Fibroblast of the aortic adventitia (primary cell): Measurements from ENCODE around the gene HNRNPK. TPM values are rescaled to one million over a fixed set of nuclear protein-coding genes. Genes with fewer than 3 reads are reported as not detected.
"Not testable (repeated sequence)": the region's sequence is repeated elsewhere in the genome, so short reads cannot be mapped to it uniquely, and the experiment has no call there.

ENCODE experiments used
- DNase-seq: peaks from one replicate; pipeline ENCODE4 v3.0.0-alpha.2; 2010; ENCODE audit warnings: low read depth
- H3K4me3 ChIP-seq: 2 replicates; pipeline ENCODE4 v1.5.1; 2011; ENCODE audit warnings: low read depth, mild to moderate bottlenecking, control low read depth, low read length, moderate library complexity
- CTCF ChIP-seq: IDR thresholded peaks from 2 replicates; pipeline ENCODE4 v1.5.1; 2011; ENCODE audit warnings: mild to moderate bottlenecking, low read length, control low read depth, inconsistent platforms; ENCODE audit not compliant: insufficient read depth
- total RNA-seq: library from RNA; depleted of rRNA; stranded (reverse); fragments of >200 nt; gene quantifications from 2 replicates; pipeline ENCODE4 v1.2.3, GENCODE V29; 2012; ENCODE audit warnings: low replicate concordance

HNRNPK gene
- total RNA-seq, 1 donor, result 445 TPM

- no peak for DNase-seq
- peak overlapping the region; percentile 70 for H3K4me3 ChIP-seq
- no peak for TF ChIP-seq CTCF
Observed at GRCh38 chr9:83957248-83957513, 22.8 kb downstream of the HNRNPK start.

- peak overlapping the region; percentile 70 for H3K4me3 ChIP-seq
- DNase-seq, result peak; percentile 58
- no peak for TF ChIP-seq CTCF
Observed at GRCh38 chr9:83956436-83957247, 23.4 kb downstream of the HNRNPK start.

- H3K4me3 ChIP-seq, result peak overlapping the region; percentile 70
- DNase-seq, result no peak
- TF ChIP-seq CTCF, result no peak
Observed at GRCh38 chr9:83956086-83956435, 24.0 kb downstream of the HNRNPK start.

- not testable (repeated sequence) for H3K4me3 ChIP-seq, DNase-seq
Observed at GRCh38 chr9:83948096-83948495, 31.9 kb downstream of the HNRNPK start.

GRCh38 chr9:83940590-83941303, 39.3 kb downstream of the HNRNPK start:
- no peak overlapping the region for H3K4me3 ChIP-seq
- TF ChIP-seq CTCF, result no peak
- DNase-seq, result no peak

- H3K4me3 ChIP-seq, result no peak overlapping the region
- peak; percentile 74 for DNase-seq
- peak; percentile 53 for TF ChIP-seq CTCF
Observed at GRCh38 chr9:83937861-83938455, 42.1 kb downstream of the HNRNPK start.

- DNase-seq, result no peak
- no peak for TF ChIP-seq CTCF
- no peak overlapping the region for H3K4me3 ChIP-seq
Observed at GRCh38 chr9:83936523-83936922, 43.5 kb downstream of the HNRNPK start.
